Neuron (in vitro differentiated cells): ENCODE measurements around the gene SLC35F3.

ENCODE experiments used
- H2AFZ ChIP-seq: one replicate; pipeline ENCODE4 v1.6.1; 2013; ENCODE audit warnings: low read depth, mild to moderate bottlenecking, inconsistent platforms, low read length, moderate library complexity
- H3K27me3 ChIP-seq: one replicate; pipeline ENCODE4 v1.6.1; 2013; ENCODE audit warnings: low read length; ENCODE audit not compliant: insufficient read depth
- H3K36me3 ChIP-seq: one replicate; pipeline ENCODE4 v1.6.1; 2013; ENCODE audit warnings: low read length; ENCODE audit not compliant: insufficient read depth
- H3K4me1 ChIP-seq: one replicate; pipeline ENCODE4 v1.6.1; 2013; ENCODE audit warnings: low read length; ENCODE audit not compliant: insufficient read depth
- H3K4me3 ChIP-seq: 2 replicates; pipeline ENCODE4 v1.5.1; 2013; ENCODE audit warnings: mild to moderate bottlenecking, low read length, moderate library complexity
- H3K9me3 ChIP-seq: one replicate; pipeline ENCODE4 v1.6.1; 2013; ENCODE audit warnings: low read length

The SLC35F3 gene

DNA sequence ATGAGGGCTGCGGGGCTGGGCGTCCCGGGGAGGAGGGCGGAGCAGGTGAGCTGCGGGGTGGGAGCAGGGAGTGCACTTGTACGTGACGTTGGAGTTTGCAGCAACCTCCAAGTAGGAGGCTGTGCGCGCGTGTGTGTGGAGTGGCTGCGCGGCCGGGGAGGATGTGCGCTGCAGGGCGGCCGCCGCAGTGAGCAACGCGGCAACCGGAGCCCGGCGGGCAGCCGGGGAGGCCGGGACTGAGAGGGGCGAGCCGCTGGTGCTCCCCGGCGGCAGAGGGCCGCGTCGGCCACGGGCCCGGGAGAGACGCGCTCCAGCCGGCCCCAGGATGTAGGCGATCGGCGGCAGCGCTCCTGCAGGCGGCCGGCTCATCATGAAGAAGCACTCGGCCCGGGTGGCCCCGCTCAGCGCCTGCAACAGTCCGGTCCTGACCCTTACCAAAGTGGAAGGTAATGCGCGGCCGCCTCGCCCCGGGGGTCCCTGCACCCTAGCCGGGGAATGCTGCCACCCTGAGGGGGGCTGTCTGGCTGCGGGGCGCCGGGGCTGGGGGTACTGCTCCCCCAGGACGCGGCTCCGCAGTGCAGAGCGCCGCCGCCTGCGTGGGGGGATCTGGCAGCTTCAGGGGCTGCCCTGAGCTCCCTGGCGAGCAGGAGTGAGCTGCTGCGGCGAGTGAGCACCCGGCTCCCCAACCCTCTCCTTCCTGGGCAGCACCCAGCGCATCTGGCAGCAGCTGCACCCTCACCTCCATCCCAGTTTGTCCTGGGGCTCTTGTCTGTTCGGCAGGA is 309.8 kb downstream of the SLC35F3 start:
- H3K4me3 ChIP-seq = no peak overlapping the region
- H3K4me1 ChIP-seq = no peaks in the 10 kb centered on the region
- H3K27me3 ChIP-seq = peaks cover 46% of the 10 kb centered on the region
- H3K9me3 ChIP-seq = no peaks in the 10 kb centered on the region
- H2AFZ ChIP-seq = no peak overlapping the region
- H3K36me3 ChIP-seq = no peaks in the 10 kb centered on the region

DNA sequence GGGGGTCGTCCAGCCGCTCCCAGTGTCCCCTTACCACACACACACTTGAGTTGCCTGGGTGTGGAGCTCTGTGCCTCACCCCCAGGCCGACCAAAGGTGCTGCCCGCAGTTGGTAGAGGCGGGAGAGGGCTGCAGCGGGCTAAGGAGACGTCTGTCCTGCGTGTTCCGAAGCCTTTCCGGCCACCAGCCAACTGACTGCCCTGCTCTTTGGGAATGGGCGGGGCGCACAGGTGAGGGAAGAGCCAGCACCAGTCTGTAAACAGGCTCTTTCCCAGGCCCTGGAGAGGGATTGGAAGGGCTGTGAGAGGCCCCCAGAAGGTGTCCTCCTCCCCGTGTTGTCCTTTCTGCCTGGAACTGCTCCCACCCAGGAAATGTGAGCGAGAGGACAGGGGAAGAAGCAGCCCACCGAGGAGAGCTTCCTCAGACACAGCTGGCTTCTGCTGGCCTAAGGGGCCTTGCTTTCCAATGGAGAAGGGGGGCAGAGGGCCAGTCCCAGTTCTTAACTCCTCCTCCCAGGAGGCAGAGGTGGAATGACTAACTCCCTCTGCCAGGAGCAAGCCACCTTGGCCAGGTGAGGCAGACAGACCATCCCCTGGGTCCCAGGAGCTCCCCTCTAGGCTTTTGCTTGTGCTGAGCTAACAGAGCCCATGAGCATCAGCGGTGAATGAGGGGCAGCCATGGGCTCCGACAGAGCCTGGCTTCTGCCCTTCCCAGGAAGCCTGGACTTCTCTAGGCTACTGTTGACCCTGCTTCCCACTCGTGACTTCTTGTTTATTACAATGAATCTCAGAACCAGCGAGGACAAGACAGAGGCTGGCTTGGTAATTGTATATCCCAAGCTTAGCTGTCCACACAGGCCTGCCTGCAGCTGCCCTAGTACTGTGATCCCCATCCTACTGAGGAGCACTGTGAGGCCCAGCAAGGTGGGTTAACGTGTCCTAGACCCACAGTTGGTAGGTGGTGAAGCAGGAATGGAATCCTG is 310.7 kb downstream of the SLC35F3 start:
- no peak overlapping the region for H2AFZ ChIP-seq
- no peak overlapping the region for H3K4me3 ChIP-seq
- peaks cover 46% of the 10 kb centered on the region for H3K27me3 ChIP-seq
- no peaks in the 10 kb centered on the region for H3K36me3 ChIP-seq
- no peaks in the 10 kb centered on the region for H3K4me1 ChIP-seq
- no peaks in the 10 kb centered on the region for H3K9me3 ChIP-seq

DNA sequence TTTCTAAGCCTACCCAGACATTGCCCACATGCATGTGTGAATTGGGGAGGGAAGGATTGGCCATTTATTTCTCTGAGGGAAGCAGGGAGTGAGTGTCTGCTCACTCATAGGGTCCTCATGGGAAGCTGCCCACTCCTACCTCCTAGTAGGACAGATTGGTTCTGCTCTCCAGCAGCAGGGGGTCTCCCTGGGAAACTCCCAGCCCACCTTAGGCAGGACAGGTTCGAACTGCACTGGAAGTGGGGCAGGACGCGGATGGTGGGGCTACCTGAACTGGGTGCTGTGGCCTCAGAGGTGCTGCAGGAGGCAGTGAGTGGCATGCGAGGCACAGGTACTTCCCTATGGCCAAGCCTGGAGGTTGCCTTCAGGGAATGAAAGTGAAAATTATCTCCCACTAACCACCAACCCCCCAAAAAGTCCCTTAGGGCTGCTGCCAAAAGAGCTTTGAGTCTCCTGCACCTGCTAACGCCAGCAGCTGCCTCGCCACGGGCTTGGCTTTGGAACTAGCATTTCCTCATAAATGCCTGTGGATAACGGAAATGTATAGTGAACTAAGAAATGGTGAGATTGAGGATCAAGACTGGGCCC is 311.7 kb downstream of the SLC35F3 start:
- no peak overlapping the region for H3K4me3 ChIP-seq
- H2AFZ ChIP-seq = no peak overlapping the region
- H3K36me3 ChIP-seq = no peaks in the 10 kb centered on the region
- H3K27me3 ChIP-seq = peaks cover 46% of the 10 kb centered on the region
- H3K9me3 ChIP-seq = no peaks in the 10 kb centered on the region
- no peaks in the 10 kb centered on the region for H3K4me1 ChIP-seq

GRCh38 chr1:234217316-234217840 is 312.9 kb downstream of the SLC35F3 start:
- no peak overlapping the region for H3K4me3 ChIP-seq

GRCh38 chr1:234218078-234218477 is 313.6 kb downstream of the SLC35F3 start:
- Histone ChIP-seq H3K9me3 (no peaks in the 10 kb centered on the region), H2AFZ (no peak overlapping the region), H3K27me3 (peaks cover 44% of the 10 kb centered on the region), H3K4me1 (no peaks in the 10 kb centered on the region), H3K36me3 (no peaks in the 10 kb centered on the region), H3K4me3 (no peak overlapping the region)

More at GRCh38 chr1:234217316-234217840, 312.9 kb downstream of the SLC35F3 start:
- Histone ChIP-seq H3K9me3 (no peaks in the 10 kb centered on the region), H3K4me1 (no peaks in the 10 kb centered on the region), H3K36me3 (no peaks in the 10 kb centered on the region), H2AFZ (no peak overlapping the region), H3K27me3 (peaks cover 47% of the 10 kb centered on the region)

- Histone ChIP-seq H3K36me3 (no peaks in the 10 kb centered on the region), H3K4me3 (no peak overlapping the region), H3K4me1 (no peaks in the 10 kb centered on the region), H3K9me3 (no peaks in the 10 kb centered on the region), H2AFZ (no peak overlapping the region), H3K27me3 (peaks cover 28% of the 10 kb centered on the region)
Measured at GRCh38 chr1:234219711-234220110, 315.2 kb downstream of the SLC35F3 start.

DNA sequence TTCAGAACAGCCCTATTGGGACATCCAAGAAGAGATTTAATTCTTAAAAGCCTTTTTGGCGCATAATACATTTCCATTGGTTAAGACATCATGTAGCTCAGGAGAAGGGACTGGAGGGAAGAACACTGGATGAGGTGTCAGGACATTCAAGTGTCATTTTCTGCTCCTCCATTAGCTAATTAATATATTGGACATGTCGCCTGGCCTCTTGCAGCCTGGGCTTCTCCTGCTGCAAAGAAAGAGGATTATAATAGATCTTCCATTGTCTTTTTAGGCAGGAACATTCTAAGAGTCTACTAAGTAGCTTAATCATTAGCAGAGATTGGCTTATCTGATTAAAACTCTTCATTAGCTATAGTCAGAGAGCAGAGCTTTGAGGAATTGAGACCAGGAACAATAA is 317.1 kb downstream of the SLC35F3 start:
- no peak overlapping the region for H2AFZ ChIP-seq
- peaks cover 9% of the 10 kb centered on the region for H3K27me3 ChIP-seq
- no peaks in the 10 kb centered on the region for H3K36me3 ChIP-seq
- no peaks in the 10 kb centered on the region for H3K9me3 ChIP-seq
- H3K4me1 ChIP-seq = peaks cover 5% of the 10 kb centered on the region
- no peak overlapping the region for H3K4me3 ChIP-seq

- peaks cover 7% of the 10 kb centered on the region for H3K27me3 ChIP-seq
- H3K4me3 ChIP-seq = no peak overlapping the region
- H3K36me3 ChIP-seq = no peaks in the 10 kb centered on the region
- no peak overlapping the region for H2AFZ ChIP-seq
- peaks cover 7% of the 10 kb centered on the region for H3K4me1 ChIP-seq
- H3K9me3 ChIP-seq = no peaks in the 10 kb centered on the region
Measured at GRCh38 chr1:234222561-234223280, 318.2 kb downstream of the SLC35F3 start.

DNA sequence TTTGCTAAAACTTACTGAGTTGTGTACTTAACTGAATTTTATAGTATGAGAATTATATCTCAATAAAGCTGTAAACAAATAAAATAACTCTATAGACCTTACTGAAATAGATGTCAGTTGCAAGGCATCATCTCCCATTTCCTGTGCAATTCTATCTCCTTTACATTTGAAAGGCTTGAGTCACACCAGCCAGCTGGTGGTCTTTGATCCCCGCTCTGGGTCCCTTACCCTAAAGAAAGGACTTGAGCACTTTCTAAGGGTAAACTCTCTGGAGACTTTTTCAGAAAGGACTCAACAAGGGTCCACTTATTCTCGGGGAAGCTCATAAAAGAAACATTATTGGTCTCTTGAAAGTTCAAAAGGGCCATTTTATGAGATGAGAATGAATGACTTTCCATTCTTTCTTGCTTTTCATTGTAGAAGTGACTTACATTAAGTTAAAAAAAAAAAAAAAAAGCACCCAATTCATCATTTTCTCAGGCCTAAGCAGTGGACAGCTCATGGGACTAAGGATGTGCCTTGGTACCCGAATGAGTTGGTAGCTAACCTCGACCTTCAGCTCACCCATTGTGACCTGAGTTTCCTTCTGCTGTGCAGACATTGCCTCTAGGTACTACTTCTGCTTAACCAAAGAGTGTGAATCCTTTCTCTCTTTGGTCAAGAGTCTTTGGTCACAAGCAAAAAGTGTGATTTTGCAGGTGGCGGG is 321.8 kb downstream of the SLC35F3 start:
- Histone ChIP-seq H3K9me3 (no peaks in the 10 kb centered on the region), H3K4me3 (no peak overlapping the region), H3K27me3 (peaks cover 10% of the 10 kb centered on the region), H3K4me1 (peaks cover 21% of the 10 kb centered on the region), H2AFZ (no peak overlapping the region), H3K36me3 (no peaks in the 10 kb centered on the region)

DNA sequence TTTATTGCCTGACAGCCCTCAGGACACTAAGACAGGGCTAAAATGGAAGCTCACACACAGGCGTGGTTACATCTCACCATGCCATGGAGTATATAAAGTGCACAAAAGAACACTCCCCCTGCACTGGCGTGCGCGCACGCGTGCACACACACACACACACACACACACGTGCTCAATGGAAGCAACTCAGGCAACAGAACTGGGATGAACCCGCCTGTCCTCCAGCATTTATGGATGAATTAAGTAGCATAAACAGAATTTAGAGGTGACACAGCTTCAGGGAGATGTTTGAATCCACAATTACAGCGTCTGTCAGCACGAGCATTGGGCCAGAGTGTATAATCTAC is 322.3 kb downstream of the SLC35F3 start:
- Histone ChIP-seq H2AFZ (no peak overlapping the region), H3K4me3 (no peak overlapping the region), H3K36me3 (no peaks in the 10 kb centered on the region), H3K9me3 (no peaks in the 10 kb centered on the region), H3K27me3 (peaks cover 10% of the 10 kb centered on the region), H3K4me1 (peaks cover 21% of the 10 kb centered on the region)

DNA sequence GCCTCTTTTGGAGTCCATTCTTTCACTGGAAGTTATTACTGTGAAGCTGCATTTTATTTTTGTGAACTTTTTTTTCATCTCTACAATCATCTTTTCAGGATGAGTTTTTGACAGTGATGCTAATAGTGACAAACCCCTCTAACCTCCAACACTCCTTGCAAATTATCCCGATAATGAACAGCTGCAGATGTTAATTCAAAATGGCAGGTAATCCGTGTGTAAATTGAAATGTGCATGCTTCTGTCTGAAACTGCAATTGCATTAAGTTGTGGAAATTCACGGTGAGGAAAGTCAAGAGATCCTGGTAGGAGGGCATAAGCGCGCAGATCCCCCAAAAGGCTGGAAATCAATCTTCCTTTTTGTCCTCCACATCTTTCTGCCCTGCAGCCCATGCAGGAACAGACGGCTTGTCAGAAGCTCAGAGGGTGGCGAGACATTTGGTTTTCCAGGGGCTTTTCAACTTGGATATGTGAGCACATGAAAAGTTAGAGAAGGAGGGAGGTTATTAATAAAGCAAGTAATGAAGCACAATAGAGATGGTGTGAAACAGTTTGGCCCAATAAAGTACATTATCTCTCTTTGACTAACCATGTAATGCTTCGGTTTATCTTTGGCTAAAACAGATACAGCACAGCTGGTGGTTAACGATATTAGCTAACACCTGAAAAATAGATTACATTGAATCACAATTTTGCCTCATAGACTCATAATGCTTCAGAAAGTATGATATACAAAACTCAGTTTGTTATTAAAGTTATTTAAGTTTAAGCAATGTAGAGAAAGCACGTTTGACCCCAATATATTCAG is 325.3 kb downstream of the SLC35F3 start:
- Histone ChIP-seq H3K4me1 (peaks cover 21% of the 10 kb centered on the region), H2AFZ (no peak overlapping the region), H3K4me3 (no peak overlapping the region), H3K27me3 (peaks cover 7% of the 10 kb centered on the region), H3K9me3 (no peaks in the 10 kb centered on the region), H3K36me3 (no peaks in the 10 kb centered on the region)
